Calu3 (cell line): ENCODE data around the gene SPATS2. TPM values are rescaled to one million over a fixed set of nuclear protein-coding genes. Genes with fewer than 3 reads are reported as not detected.
A peak's percentile ranks its signal among the peaks of the same experiment; 100 is the strongest.

Experiments
- BruUV-seq: library from RNA; stranded (reverse); fragments of 400-500 nt; replicated peaks from 2 replicates; lab custom pipeline; 2021; lab: Mats Ljungman, UMichigan
- CTCF ChIA-PET: fragments of 300-600 bp; sonication (Branson Sonifier 250); formaldehyde crosslinking; loops from one replicate; lab custom pipeline; 2022; ENCODE audit warnings: antibody characterized with exemption; lab: Charles Lee
- DNase-seq: peaks from one replicate; pipeline ENCODE4 v3.0.0; 2022
- H3K27ac Mint-ChIP-seq: one replicate; pipeline ENCODE4 v1.8.0; 2022; ENCODE audit warnings: mixed read lengths; ENCODE audit not compliant: unreplicated experiment
- H3K27me3 Mint-ChIP-seq: one replicate; pipeline ENCODE4 v1.8.0; 2022; ENCODE audit warnings: mixed read lengths; ENCODE audit not compliant: unreplicated experiment
- H3K36me3 Mint-ChIP-seq: one replicate; pipeline ENCODE4 v1.8.0; 2022; ENCODE audit warnings: mild to moderate bottlenecking, moderate library complexity, mixed read lengths; ENCODE audit not compliant: insufficient read depth, unreplicated experiment
- H3K4me1 Mint-ChIP-seq: one replicate; pipeline ENCODE4 v1.8.0; 2022; ENCODE audit warnings: mild to moderate bottlenecking, low read depth, mixed read lengths; ENCODE audit not compliant: unreplicated experiment
- H3K4me3 Mint-ChIP-seq: one replicate; pipeline ENCODE4 v1.8.0; 2022; ENCODE audit warnings: mild to moderate bottlenecking, low read depth, moderate library complexity, mixed read lengths; ENCODE audit not compliant: unreplicated experiment
- H3K9me3 Mint-ChIP-seq: one replicate; pipeline ENCODE4 v1.8.0; 2022; ENCODE audit warnings: low read depth, mixed read lengths; ENCODE audit not compliant: unreplicated experiment
- intact Hi-C: fragments of 100-400 bp; cut with micrococcal nuclease; formaldehyde crosslinking; loops from one replicate; pipeline ENCODE4 v1.10.0; 2022; ENCODE audit not compliant: unreplicated experiment
- total RNA-seq: library from RNA; stranded (reverse); gene quantifications from 2 replicates; pipeline ENCODE4 v1.2.3, GENCODE V29; 2022
- TF ChIP-seq, protein P1 (sequence below): fragments of 200-600 bp; IDR thresholded peaks from one replicate; pipeline ENCODE4 v1.8.0; 2022; ENCODE audit warnings: antibody characterized with exemption; ENCODE audit not compliant: unreplicated experiment

SPATS2 gene
- total RNA-seq, 1 experiment from 2014 or later, result 23.2 TPM

- no peaks in the 10 kb centered on the region for H3K27me3 Mint-ChIP-seq
- no peaks in the 10 kb centered on the region for H3K4me1 Mint-ChIP-seq
- TF ChIP-seq, protein P1, sequence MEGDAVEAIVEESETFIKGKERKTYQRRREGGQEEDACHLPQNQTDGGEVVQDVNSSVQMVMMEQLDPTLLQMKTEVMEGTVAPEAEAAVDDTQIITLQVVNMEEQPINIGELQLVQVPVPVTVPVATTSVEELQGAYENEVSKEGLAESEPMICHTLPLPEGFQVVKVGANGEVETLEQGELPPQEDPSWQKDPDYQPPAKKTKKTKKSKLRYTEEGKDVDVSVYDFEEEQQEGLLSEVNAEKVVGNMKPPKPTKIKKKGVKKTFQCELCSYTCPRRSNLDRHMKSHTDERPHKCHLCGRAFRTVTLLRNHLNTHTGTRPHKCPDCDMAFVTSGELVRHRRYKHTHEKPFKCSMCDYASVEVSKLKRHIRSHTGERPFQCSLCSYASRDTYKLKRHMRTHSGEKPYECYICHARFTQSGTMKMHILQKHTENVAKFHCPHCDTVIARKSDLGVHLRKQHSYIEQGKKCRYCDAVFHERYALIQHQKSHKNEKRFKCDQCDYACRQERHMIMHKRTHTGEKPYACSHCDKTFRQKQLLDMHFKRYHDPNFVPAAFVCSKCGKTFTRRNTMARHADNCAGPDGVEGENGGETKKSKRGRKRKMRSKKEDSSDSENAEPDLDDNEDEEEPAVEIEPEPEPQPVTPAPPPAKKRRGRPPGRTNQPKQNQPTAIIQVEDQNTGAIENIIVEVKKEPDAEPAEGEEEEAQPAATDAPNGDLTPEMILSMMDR, result no peak
- peak overlapping the region; percentile 97 for H3K4me3 Mint-ChIP-seq
- peaks cover 34% of the 10 kb centered on the region for H3K36me3 Mint-ChIP-seq
- no peak for DNase-seq
- CTCF ChIA-PET, result interaction anchor here (0.6 to 1.7 kb wide), 5 partner anchors 8 to 190 kb away, joined by 3 to 15 read pairs (median 6); no protein-coding TSS in a partner anchor
- BruUV-seq, result TSS peak; percentile 77
- intact Hi-C loops, result no loop called here
- H3K27ac Mint-ChIP-seq, result peak overlapping the region; percentile 81
- H3K9me3 Mint-ChIP-seq, result no peaks in the 10 kb centered on the region
Observed at GRCh38 chr12:49323524-49324097, 43.7 kb upstream of the SPATS2 start.

DNA sequence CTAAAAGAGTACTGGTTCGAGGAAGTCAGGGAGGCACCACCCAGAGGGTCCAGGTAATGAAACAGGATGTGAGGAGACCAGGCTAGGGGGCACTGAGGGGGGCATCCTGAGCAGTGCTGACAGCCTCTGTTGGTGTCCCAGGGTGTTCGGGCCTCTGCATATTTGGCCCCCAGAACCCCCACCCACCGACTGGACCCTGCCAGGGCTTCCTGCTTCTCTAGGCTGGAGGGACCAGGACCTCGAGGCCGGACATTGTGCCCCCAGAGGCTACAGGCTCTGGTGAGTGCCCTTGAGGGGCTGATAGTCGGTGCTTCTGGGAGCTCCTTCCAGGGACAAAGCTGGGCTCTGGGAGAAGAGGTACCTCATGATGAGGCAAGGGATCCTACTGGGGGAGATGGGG, 41.7 kb upstream of the SPATS2 start:
- Mint-ChIP-seq H3K36me3 (peaks cover 39% of the 10 kb centered on the region), H3K27ac (no peak overlapping the region), H3K27me3 (no peaks in the 10 kb centered on the region), H3K4me1 (no peaks in the 10 kb centered on the region), H3K9me3 (no peaks in the 10 kb centered on the region), H3K4me3 (no peak overlapping the region)
- CTCF ChIA-PET, result no interaction called here
- TF ChIP-seq, protein P1, result no peak
- intact Hi-C loops, result no loop called here
- no peak for DNase-seq
- no TSS peak for BruUV-seq

DNA sequence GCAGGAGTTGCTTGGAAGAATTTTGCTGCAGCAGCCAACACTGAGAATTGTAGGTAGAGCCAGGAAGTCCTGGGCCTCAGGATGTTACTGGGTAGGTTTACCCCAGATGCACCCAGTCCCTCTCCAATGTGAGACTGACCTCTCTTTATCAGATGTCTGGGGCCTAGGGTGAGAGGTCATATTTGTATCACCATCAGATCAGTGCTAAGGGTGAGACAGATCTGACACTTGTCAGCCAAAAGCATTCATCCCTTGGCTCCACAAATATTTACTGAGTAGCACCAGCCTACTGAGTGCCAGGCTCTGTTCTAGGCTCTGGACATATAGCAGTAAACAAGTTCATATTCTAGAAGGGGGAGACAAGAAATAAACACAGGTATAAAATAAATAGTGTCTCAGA, 39.9 kb upstream of the SPATS2 start:
- BruUV-seq, result no TSS peak
- TF ChIP-seq, protein P1, result no peak
- Mint-ChIP-seq H3K9me3 (no peaks in the 10 kb centered on the region), H3K27ac (no peak overlapping the region), H3K4me3 (no peak overlapping the region), H3K27me3 (no peaks in the 10 kb centered on the region), H3K4me1 (no peaks in the 10 kb centered on the region), H3K36me3 (peaks cover 47% of the 10 kb centered on the region)
- intact Hi-C loops, result no loop called here
- CTCF ChIA-PET, result no interaction called here
- no peak for DNase-seq

- no TSS peak for BruUV-seq
- Mint-ChIP-seq H3K36me3 (peaks cover 47% of the 10 kb centered on the region), H3K27ac (no peak overlapping the region), H3K4me1 (no peaks in the 10 kb centered on the region), H3K4me3 (no peak overlapping the region), H3K27me3 (no peaks in the 10 kb centered on the region), H3K9me3 (no peaks in the 10 kb centered on the region)
- TF ChIP-seq, protein P1, result no peak
- intact Hi-C loops, result no loop called here
- CTCF ChIA-PET, result no interaction called here
- no peak for DNase-seq
Observed at GRCh38 chr12:49327887-49328286, 39.4 kb upstream of the SPATS2 start.
